HG03558 (cell line): ENCODE data around the gene SPATA46.
A peak's percentile ranks its signal among the peaks of the same experiment; 100 is the strongest.

Experiments used
- ATAC-seq: cut with Tn5 transposase; IDR thresholded peaks from one replicate; pipeline ENCODE4 v1.9.1; 2021; ENCODE audit warnings: moderate number of reproducible peaks; ENCODE audit not compliant: unreplicated experiment; ENCODE audit errors: extremely low read depth

Gene SPATA46

GRCh38 chr1:162375463-162375862, 1.2 kb downstream of the SPATA46 start:
- ATAC-seq = no peak

GRCh38 chr1:162374406-162374805, 2.2 kb downstream of the SPATA46 start:
- no peak for ATAC-seq

GRCh38 chr1:162373541-162374260, 3.0 kb downstream of the SPATA46 start:
- no peak for ATAC-seq

- no peak for ATAC-seq
Measured at GRCh38 chr1:162373072-162373427, 3.6 kb downstream of the SPATA46 start.

- no peak for ATAC-seq
Measured at GRCh38 chr1:162372159-162373071, 4.2 kb downstream of the SPATA46 start.

GRCh38 chr1:162371611-162372010, 5.0 kb downstream of the SPATA46 start:
- ATAC-seq = no peak

GRCh38 chr1:162370721-162371120, 5.9 kb downstream of the SPATA46 start:
- no peak for ATAC-seq

GRCh38 chr1:162370161-162370560, 6.5 kb downstream of the SPATA46 start:
- no peak for ATAC-seq

GRCh38 chr1:162369571-162369970, 7.1 kb downstream of the SPATA46 start:
- no peak for ATAC-seq

GRCh38 chr1:162368451-162368850, 8.2 kb downstream of the SPATA46 start:
- no peak for ATAC-seq

- ATAC-seq = no peak
Measured at GRCh38 chr1:162367772-162368171, 8.9 kb downstream of the SPATA46 start.

- no peak for ATAC-seq
Measured at GRCh38 chr1:162367073-162367472, 9.6 kb downstream of the SPATA46 start.

GRCh38 chr1:162366671-162367070, 10.0 kb downstream of the SPATA46 start:
- ATAC-seq = no peak

GRCh38 chr1:162366149-162366548, 10.5 kb downstream of the SPATA46 start:
- no peak for ATAC-seq

GRCh38 chr1:162365284-162366020, 11.2 kb downstream of the SPATA46 start:
- no peak for ATAC-seq

GRCh38 chr1:162364498-162364897, 12.2 kb downstream of the SPATA46 start:
- no peak for ATAC-seq

- no peak for ATAC-seq
Measured at GRCh38 chr1:162363823-162364222, 12.8 kb downstream of the SPATA46 start.

- peak; percentile 14 for ATAC-seq
Measured at GRCh38 chr1:162361349-162361748, 15.3 kb downstream of the SPATA46 start.

- no peak for ATAC-seq
Measured at GRCh38 chr1:162360874-162361260, 15.8 kb downstream of the SPATA46 start.

- ATAC-seq = no peak
Measured at GRCh38 chr1:162360237-162360873, 16.3 kb downstream of the SPATA46 start.
